C1 segment of cervical spinal cord (tissue), 14 donors: ENCODE measurements around the gene ETFDH.
"Not testable (repeated sequence)": the region's sequence is repeated elsewhere in the genome, so short reads cannot be mapped to it uniquely, and the experiment has no call there.

Source experiments
- DNase-seq, 14 donors: peaks; one replicate each; lab custom pipeline; 2025; lab: John Stamatoyannopoulos, UW

Gene ETFDH

GRCh38 chr4:158678767-158679166 lies 6.7 kb downstream of the ETFDH start:
- no peak for DNase-seq

GRCh38 chr4:158681629-158682028 lies 9.5 kb downstream of the ETFDH start:
- no peak for DNase-seq

GRCh38 chr4:158682066-158682465 lies 10.0 kb downstream of the ETFDH start:
- DNase-seq, result no peak

- DNase-seq, result no peak
Observed at GRCh38 chr4:158688813-158689212, 16.7 kb downstream of the ETFDH start.

DNA sequence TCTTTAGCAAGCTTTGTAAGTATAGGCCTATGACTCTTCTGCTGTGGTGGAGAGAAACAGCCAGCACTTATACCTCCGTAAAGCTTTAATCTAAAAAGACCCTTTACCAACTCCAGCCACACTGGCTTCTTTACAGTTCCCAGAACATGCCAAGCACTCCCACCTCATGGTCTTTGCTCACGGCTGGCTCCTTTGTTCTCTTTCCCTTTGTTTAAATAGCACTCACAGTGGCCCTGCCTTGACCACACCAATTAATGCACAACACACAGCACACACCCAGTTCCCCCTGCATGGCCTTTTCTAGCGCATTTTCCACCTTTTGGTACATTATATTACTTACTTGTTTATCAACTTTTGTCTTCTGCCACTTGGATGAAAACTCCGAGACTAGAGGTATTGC lies 32.2 kb downstream of the ETFDH start:
- no peak for DNase-seq

DNA sequence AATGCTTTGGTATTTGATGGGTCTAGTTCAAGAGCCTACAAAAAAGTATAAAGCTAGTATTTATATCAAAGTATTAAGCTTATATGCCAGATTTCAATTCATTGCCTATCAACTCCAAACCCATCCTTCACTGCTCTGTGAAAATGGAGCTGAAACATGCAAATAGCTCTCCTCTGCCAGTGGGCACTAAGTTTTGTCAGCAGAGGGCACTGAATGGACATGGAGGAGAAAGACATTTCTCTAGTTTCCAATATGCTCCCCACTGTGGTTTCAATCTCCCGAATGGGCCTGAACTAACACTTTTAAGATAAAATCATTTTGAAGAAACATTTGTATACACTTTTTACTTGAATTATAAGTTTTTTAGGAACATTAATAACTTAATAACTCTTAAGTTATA lies 38.7 kb downstream of the ETFDH start:
- no peak for DNase-seq

DNA sequence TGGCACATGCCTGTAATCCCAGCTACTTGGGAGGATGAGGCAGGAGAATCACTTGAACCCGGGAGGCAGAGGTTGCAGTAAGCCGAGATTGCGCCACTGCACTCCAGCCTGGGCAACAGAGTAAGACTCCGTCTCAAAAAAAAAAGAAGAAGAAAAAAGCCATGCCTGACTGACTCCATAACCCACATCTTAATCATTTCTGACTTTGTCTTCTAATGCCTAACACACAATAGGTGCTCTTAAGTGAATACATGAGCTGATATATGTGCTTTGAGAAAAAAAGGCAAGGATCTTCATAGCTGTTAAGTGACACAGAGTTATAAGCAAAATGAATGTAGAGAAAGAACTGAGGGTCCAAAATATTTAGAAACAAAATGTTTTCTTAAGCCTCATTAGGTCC lies 40.5 kb downstream of the ETFDH start:
- DNase-seq, result not testable (repeated sequence)

DNA sequence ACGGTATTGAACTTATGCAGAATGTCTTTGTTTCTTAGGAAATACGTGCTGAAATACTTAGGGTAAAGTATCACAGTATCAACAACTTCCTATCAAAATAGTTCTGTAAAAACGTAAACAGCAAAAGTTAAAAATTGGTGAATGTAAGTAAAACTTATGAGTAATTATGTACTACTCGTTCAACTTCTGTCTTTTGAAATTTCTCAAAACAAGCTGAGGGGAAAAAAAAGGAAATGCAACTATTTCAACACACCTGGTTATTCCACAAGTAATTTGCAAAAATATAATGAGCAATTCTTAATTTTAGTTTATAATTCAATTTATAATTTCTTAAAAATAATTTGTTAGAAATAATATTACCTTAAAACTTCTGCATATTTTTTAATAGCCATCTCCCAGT lies 42.8 kb downstream of the ETFDH start:
- no peak for DNase-seq

DNA sequence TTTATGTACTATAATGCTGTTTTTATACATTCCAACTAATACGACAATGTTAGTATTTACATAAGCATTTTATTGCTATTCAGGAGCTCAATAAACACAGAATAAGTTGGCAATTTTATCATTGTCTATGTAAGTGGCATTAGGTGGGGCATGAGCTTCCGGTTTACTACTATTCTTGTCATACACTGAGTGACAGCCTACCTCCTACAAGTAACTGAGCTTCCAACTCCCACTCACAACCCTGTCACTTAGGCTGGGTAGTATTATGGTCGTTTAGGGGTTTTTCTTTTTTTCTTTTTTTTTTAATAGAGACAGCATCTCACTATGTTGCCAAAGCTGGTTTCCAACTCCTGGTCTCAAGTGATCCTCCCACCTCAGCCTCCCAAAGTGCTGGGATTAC lies 43.7 kb downstream of the ETFDH start:
- no peak for DNase-seq

DNA sequence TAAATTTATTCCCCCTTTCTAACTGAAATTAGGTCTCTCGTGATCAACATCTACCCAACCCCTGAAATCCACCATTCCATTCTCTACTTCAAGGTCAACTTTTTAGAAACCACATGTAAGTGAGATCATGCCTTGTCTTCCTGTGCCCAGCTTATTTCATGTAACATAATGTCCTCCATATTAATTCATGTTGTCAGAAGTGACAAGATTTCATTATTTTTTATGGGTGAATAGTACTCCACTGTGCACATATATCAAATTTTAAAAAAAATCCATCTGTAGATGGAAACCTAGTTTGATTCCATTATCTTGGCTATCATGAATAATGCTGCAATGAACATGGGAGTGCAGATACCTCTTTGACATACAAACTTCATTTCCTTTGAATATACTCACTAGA lies 49.6 kb downstream of the ETFDH start:
- DNase-seq, result no peak

GRCh38 chr4:158722291-158722916 lies 50.3 kb downstream of the ETFDH start:
- DNase-seq, result peak in 5 of 14 donors; percentile 1 to 49 (median 26)

DNA sequence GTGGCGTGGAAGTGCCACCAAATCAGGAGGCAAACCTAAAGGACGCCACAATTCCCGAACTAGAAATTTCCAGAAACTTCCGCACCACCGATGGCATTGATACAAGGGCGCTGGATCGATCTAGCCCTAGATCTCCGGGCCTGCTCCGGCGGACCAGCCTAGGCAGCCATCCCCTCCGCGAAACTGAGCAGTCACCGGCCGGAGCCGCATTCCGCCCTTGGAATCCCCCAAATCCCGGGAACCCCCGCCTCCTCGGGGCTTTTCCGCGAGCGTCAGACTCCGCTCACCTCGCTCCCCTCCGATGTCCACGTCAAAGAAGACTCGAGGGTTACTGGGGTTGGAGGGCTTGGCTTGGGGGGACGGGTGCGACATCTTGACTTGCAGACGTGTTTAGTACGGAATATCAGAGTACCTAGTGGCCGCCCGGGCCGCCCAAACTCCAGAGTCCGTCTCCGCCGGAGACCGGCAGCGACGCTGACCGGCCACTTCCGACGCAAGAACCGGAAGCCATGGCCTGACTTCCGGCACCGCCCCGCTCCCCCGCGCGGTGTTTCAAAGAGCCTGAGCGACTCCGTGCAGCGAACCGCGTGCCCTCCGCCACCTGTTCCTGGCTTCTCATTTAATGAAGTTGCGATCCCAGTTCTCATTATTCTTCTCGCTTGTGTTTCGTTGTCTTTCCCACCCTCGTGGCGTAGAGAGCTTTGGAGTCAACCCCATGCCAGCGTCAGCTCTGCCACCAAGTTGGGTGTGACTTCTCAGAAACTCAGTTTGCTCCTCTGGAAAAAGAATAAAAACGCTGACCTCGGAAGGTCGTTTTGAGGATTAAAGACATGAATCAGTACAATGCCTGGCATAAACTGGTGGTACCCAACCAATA lies 51.1 kb downstream of the ETFDH start, which contains the start of gene PPID:
TSS of gene PPID (minus strand) at position 480 of the 877 bp plus-strand sequence. CDS start at position 372, 108 bp downstream.
- DNase-seq, result peak; percentile 23 to 89 (median 80)

- DNase-seq, result no peak
Observed at GRCh38 chr4:158724637-158725036, 52.5 kb downstream of the ETFDH start.

DNA sequence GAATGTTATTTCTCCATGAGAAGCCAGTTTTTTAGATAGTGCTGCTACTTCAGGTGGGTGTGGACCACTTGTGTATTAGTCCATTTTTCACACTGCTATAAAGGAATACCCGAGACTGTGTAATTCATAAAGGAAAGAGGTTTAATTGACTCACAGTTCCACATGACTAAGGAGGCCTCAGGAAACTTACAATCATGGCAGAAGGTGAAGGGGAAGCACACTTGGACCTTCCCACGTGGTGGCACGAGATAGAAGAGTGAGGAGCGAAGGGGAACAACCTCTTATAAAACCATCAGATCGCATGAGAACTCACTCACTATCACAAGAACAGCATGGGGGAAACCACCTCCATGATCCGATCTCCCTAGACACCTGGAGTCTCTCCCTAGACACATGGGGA lies 54.5 kb downstream of the ETFDH start:
- DNase-seq, result no peak

DNA sequence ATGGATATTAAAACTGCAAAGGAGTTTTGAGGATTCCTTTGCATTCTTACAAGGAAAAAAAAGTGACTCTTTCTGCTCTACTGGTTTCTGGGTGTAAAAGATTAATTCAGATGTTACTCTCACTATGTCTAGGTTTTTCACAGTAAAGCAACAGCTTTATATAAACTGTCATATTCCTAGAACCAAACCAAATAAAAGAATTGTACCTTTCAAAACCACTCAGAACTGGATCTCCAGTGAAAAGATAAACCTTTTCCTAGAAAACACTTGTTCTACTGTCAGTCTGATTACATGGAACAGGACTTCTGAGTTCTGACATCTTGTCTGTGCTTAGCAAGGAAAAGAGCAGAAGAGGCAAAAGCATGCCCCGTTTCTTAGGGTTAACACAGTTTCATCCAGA lies 56.1 kb downstream of the ETFDH start:
- DNase-seq, result no peak

DNA sequence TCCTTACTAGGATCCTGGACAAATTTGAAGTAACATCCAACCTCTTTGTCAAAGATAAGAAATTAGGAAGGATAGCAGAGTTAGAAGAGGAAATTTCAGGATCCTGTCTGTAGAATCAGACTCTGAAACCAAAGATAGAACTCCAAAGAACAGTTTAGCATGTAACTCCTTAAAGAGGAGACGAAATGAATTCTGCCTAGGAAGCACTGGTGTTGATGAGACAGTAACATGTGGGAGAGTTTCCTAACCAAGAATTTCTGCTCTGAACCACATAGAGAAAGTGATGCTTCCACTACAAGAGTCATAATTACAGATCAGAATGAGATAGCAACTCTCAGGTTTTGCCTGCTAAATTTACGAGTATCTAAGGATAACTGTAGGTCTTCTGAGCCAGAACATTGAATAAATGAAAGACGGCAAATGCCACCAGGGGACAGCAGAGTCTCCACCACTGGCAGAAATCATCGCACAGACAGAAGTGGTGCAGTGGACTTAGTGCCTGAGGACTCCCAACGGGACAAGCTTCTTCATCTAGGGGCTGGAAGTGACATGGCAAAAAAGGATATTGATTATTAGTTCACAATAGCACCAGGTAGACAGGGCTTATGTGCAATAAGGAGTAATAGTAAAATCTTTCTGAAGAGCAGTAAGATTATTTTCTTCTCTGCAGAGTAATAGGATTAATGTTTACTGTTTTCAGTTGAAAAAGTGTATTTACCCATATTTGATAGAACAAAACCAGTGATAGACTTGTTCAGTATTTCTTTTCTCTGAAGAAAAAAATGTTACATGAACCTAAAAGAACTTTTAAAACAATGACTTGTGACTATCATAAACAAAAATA lies 57.8 kb downstream of the ETFDH start:
- peak in 11 of 14 donors; percentile 2 to 60 (median 39) for DNase-seq

GRCh38 chr4:158738866-158739265 lies 66.8 kb downstream of the ETFDH start:
- no peak for DNase-seq

DNA sequence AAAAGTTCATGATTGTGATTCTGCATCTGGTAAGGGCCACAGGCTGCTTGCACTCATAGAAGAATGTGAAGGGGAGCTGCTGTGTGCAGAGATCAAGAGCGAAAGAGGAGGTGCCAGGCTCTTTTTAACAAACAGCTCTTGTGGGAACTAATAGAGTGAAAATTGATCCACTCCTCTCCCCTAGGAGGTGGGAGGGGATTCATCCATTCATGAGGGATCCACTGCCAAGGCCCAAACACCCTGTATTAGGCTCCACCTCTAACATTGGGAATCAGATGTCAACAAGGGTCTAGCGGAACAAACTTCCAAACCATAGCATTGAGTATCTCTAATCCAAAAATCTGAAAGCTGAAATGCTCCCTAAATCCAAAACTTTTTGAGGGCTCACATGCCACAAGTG lies 67.5 kb downstream of the ETFDH start:
- DNase-seq, result no peak

DNA sequence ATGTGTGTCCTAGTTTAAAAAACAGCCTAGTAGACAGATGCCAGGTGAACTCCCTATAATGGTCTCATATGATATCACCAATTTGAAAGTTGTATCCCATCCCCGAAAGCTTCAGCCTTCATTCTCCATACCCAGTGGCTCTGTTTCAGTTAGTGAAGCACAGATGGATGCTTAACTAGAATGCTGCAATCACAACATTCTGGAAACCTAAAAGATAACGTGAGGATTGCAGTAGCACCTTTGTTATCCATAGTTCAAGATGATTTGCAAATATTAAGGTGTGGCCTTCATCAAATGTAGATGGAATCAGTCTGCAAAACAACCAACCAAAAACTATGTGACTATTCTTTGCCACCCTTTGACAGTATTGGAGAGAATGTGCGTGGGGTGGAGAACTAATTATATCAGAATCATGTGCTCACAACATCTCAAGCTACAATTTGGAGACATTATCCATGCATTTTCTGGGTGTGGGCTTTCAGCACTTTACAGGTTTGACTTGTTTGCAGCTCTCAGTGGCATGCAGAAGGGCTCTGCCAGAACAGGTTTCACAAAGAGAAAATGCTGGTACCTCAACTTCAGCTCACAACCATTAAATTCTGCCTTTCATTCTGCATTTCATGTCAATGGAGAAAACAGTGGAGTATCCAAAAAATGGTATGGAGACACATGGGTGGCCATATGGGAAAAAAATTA lies 69.4 kb downstream of the ETFDH start:
- no peak for DNase-seq

DNA sequence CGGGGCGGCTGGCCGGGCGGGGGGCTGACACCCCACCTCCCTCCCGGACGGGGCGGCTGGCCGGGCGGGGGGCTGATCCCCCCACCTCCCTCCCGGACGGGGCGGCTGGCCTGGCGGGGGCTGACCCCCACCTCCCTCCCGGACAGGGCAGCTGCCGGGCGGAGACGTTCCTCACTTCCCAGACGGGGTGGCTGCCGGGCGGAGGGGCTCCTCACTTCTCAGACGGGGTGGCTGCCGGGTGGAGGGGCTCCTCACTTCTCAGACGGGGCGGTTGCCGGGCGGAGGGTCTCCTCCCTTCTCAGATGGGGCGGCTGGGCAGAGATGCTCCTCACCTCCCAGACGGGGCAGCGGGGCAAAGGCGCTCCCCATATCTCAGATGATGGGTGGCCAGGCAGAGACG lies 74.4 kb downstream of the ETFDH start:
- not testable (repeated sequence) for DNase-seq

GRCh38 chr4:158750379-158750778 lies 78.3 kb downstream of the ETFDH start:
- no peak for DNase-seq
